NCI-H2081 (cell line): ENCODE results near the gene AP5B1.
A peak's percentile ranks its signal among the peaks of the same experiment; 100 is the strongest.
"Not testable (repeated sequence)": the region's sequence is repeated elsewhere in the genome, so short reads cannot be mapped to it uniquely, and the experiment has no call there.

ENCODE experiments used
- DNase-seq, 2 experiments: peaks; one replicate each; lab custom pipeline; 2025; lab: John Stamatoyannopoulos, UW

The AP5B1 gene

DNA sequence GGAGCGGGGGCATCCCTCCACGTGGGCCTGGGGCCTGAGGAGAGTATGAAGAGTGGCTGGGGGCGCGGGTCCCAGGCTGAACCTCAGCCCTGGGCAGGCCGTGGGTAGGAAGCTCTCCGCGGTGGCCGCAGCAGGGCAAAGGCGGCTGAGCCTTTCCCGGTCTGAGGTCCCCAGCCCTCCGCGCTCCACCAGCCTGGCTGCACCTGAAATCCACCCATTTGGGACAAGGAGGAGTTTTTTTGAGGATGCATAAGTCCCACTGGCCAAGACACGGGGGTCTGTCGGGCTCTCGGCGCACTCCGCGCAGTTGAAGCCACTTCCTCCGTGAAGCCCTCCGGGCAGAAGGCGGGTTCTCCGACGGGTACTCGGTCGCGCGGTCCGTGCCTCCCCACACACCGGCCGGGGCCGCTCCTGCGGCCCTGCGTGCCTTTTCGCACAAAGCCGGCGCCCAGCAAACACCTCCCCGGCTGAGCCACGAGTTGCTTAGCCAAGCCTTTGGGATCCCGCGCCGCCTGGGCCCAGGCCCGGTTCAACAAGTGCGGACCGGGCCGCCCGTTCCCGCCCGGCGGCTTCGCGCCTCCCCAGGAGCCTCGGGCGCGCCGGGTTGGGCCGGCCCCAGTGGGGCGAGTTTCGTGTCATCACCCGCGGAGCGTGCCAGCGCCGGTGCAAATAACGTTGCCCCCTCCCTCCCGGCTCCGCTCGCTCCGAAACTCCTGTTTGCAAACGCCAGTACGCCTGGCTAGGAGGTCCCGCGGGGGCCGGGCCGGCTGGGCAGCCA, 5.4 kb upstream of the AP5B1 start:
- no peak for DNase-seq

DNA sequence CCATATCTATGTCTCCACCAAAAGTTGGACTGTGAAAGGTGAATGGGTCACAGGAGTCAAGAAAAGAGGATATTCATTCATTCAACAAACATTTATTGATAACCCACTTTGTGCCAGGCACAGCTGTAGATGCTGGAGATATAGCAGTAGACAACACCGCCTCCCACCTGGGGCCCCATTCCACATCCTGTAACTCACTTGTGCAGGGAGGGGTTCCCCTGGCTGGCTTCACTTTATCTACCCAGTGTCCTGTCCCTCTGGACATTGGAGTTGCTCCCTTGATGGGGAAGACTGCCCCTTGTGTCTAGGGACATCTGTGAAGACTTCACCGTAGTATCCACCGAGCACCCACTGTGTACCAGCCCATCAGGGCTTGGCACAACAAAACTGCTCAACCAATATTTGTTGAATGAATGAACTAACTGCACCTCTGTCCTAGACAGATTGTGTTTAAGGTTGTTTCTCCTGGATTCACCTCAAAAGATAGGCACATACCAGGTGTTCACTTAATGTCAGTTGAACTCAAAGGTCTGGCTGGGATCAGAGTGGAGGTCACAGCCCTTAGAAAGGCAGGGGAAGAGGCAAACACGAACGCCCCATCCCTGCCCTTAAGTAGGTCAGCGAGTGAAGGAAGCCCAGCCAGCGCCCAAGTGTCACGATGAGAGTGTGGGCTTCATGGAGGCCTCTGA, 4.7 kb upstream of the AP5B1 start:
- no peak for DNase-seq

DNA sequence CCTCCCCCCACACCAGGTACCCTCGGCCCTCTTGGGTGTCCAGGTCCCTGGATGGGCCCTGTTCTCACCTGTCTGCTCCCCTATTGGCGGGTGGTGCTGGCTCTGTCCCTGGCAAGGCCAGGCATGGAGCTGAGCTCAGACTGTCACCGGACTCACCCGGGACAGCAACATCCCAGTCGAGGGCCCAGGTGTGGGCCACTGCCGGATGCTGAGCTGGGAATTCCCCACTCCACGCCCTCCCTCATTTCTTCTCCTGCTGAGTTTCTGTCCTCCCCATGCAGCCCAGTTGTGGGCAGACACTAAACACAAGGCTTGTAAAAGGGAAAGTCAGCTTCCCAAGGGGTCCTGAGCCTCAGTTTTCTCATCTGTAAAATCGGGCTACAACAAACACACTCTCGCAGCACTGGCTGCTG, 2.0 kb upstream of the AP5B1 start:
- no peak for DNase-seq

DNA sequence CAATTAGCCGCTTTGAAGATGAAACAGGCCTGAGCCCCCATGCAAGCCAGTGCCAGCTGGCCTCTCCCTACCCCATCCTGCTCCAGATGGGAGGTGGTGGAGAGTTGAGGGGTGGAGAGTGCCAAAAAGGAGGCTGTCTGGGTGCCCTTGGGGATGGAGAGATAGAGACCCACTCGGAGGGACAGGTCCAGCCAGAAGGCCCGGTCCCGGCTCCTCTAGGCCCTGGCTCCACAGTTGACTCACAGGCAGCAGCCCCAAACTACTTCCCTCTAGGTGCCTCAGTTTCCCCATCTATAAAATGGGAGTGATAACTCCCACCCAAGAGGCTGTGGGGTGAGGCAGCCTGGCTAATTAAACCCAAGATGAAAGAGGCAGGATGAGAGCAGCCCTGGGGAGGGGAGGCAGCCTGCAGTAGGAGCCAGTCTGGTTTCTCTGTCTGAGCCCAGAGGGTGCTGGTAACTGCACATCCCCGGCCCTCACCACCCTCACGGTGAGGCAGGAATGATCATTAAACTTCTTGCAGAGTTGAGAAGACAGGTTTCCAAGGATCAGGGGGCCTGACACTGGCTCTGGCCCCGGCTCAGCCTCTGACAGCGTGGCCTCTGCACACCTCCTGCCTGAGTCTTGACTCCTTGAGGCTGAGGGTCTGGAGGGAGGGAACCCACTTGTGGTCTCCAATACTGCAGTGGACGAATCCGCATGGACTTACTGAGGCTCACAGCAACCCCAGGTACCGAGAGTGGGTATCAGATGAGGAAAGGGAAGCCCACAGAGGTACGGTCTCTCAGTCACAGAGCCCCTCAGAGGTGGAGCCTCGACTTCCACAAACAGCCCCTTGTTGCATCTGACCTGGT, 1.4 kb upstream of the AP5B1 start:
- DNase-seq = no peak

DNA sequence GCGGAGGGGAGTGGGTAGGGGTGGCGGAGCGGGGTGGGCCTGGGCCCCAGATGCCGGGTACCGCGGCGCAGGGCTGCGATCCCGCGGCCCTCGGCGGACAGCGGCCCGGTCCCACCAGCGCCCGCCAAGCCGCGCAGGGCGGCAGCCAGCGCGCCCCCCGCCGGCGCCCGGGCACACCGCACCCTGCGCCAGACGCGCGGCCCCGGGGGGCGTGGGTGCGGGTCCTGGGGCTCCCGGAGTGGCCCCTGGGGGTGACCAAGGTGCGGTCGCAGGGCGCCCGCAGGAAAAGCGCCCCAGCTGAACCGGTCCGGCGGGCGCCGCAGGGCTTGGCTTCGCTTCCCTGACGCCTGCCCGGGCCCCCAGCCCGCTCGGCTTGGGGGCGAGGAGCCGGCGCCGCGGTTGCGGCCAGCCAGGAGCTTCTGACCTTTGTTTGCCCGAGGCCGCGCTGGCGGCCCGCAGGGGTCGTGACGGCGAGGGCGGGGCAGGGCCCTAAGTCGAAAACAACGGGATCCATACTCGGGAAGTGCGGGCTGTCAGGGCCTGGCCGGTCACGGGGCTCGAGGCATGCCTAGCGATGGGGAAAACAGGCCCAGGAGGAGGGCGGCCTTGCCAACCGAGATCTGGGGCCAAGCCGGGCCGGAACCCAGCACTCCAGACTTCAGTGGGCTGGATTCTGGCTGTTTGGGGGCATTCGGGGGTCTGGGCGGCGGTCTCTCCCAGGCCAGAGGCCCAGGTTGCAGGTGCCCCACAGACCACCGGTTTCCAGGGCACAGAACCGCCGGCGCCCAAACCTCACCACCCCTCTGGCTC, 581 bp upstream of the AP5B1 start:
- DNase-seq = no peak

DNA sequence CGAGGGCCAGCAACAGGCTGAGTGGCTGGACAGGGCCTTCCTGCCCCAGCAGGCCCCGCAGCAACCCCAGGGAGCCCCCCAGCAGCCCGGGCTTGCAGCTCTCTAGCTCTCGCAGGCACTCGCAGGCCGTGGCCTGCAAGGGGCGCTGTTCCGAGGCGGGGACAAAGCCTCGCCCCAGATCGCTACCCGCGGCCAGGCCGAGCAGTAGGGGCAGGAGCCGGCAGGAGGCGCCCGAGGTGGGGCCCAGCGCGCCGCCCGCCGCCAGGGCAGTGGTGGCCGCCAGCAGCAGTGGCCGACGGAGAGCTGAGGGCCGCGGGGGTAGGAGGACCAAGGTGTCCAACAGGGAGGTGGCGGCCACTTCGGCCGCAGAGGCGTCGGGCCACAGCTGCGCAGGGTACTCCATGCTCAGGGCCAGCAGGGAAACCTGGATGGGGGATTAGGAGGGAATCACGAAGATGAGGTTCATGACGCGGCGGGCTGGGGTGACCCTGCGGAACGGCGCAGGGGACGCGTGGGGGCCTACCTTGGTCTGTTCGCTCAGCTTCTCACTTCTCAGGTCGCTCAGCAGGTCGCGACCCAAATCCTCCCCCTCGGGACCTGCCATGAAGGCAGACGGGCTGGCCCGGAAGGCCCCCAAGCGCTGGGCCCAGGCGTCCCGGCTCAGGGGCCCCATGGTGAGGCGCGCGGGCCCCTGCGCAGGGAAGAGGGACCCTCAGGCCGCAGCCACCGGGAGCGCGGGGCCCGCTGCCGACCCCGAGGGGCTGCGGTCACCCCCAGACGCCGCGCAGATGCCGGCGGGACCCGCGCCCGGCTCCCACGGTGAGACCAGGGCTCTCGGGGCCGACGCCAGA, 632 bp downstream of the AP5B1 start:
- DNase-seq = peak; percentile 18 to 35

DNA sequence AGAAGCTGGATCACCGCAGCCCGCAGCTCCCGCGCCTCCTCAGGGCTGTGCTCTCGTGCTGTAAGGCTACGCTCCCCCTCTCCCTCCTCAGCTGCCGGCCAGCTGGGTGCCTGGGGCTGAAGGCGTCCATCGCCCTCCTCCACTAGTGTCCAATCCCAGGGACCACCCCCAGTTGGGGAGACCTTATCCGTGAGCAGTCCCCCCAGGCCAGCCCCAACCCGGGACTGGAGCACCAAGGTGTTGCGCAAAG, 1.2 kb downstream of the AP5B1 start:
- DNase-seq = no peak

DNA sequence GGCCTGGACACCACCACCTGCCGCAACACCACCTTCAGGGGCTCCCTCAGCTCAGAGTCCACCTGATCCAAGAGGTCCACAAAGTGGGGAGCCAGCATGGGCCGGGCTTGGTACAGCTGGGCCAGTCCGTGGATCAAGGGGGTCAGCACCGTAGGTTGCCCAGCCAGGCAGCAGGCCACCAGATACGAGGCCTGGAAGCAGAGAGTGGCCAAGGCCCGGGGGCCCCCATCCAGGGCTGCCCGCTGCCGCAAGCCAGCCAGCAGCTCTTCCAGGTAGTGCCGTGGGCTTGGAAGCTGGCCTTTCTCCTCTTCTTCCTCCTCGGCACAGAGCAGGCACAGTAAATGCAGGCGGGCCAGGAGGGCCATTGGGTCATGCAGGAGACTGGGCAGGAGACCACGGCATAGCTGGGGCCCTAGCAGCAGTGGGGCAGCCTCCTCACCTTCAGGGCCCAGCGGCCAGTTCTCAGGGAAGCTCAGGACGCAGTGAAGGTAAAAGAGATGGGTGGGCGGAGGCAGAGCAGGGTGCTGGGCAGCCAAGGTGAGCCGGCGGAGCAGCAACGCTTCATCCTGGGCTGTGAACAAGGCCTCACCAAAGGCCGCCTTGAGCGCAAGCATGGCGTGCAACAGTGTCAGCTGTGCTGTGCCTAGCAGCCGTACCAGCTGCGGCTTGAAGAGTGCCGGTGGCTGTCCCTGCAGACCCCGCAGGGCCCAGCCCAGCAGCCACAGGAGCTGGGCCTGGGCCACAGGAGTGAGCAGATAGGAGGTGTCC, 1.7 kb downstream of the AP5B1 start:
- DNase-seq = no peak

DNA sequence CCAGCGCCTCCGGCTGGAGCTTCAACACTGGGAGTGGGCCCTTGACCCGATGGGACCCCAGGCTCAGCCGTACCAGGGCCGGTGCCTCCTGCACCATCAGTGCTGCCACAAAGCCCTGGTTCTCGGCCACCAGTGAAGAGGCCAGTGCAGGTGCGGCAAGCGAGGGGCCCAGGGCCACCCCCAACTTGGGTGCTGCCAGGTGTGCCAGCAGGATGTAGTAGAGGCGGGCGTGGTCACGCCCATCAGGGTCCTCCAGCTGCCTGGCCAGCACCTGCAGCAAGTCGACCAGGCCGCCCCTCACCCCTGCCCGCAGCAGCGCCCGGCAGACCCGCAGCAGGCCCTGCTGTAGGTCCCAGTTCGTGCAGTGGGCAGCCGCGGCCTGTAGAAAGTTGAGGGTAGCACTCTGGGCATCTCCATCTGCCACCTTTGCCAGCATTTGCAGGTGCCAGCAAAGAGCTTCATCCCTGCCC, 2.3 kb downstream of the AP5B1 start:
- DNase-seq = no peak

DNA sequence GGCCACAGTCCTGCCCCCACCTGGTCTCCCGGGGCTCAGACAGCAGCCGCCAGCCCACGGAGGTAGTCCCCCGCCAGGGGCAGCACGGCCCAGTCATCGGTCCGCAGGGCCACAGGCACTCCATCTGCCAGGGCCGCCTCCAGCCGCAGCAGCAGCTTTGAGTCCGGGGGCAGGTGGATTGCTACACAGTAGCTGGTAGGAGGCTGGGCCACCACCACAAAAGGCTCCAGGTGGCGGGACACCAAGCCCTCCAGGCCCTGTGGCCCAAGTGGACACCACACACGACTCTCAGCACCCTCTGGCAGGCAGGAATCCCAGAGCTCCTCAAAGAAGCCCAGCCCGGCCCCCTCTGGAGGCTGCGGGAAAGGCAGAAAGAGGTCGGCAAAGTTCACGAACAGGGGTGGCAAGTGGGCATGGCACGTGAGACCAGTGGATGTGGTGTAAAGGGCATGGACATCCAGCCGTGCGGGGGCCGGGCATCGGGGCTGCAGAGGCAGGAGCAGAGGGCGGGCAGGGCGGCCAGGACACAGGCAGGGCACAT, 2.9 kb downstream of the AP5B1 start:
- DNase-seq = no peak

DNA sequence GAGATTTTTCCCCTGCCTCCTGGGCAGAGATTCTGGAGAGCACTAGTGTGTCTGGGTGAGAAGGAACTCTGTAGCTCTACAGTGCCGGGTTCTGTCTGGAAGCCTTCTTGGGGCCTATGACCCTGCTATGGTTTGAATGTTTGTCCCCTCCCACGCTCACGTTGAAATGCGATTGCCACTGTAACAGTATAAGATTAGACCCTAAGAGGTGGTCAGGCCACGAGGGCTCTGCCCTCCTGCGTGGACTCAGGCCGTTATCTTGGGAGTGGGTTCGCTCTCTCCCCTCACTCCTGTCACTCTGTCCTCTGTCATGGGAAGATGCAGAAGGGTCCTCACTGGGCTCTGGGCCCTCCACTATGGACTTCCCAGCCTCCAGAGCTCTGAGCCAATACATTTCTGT, 3.5 kb downstream of the AP5B1 start:
- no peak for DNase-seq

DNA sequence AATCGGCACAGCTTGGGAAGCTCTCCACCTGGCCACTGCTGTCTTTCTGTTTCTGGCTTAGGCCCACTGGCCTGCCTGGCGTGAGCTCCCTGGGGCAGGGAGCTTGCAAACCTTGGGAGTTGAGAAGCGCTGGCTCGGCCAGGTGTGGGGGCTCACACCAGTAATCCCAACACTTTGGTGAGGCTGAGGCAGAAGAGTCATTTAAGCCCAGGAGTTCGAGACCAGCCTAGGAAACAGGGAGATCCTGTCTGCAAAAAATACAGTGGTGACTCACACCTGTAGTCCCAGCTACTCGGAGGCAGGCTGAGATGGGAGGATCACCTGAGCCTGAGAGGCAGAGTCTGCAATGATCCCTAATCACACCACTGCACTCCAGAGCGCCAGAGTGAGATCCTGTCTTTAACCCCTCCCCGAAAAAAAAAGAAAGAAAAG, 4.0 kb downstream of the AP5B1 start:
- no peak for DNase-seq

DNA sequence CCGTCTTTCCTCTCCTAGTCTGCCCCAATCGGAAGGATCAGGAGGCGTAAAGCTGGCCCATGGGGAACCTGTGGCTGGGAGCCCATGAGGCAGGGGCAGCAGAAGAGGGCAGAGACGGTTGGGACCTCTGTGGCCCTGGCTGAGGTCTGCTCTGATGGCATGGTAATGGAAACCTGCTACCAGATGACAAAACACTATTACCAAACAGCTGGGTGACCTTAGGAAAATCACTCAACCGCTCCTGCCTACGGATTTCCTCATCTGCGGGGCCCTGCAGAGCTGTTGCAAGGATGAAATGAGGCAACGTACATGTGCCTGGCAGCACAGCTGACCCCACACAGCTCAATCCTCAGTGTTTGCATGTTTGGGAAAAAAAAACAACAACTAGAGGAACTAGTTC, 4.6 kb downstream of the AP5B1 start:
- no peak for DNase-seq

DNA sequence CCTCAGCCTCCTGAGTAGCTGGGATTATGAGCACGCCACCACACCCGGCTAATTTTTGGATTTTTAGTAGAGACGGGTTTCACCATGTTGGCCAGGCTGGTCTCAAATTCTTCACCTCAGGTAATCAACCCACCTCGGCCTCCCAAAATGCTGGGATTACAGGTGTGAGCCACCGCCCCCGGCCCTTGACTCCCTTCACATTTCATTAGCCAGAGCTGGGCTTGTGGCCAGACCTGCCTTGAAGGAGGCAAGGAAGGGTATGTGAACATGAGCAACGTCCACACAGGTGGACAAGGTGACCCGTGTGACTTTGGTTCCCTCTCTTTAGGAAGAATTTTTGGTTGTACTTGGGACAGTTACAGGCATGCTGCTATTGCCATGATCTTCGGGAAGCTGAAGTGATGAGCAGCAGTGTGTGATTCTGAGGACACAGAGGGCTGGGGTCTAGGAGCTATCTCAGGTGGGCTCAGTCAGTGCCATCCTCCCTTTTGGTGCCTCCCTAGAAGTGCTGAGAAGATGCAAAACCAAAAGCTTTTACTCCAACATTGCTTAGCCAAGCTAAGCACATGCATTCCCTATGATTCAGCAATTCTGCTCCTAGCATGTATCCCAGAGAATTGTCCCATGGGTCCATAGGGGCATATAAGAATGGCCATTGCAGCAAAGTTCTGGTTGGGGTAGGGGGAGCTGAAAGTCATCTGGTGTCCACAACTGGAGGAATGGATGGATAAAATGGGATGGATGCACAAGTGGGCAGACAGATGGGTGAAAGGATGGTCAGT, 6.1 kb downstream of the AP5B1 start:
- DNase-seq = no peak

DNA sequence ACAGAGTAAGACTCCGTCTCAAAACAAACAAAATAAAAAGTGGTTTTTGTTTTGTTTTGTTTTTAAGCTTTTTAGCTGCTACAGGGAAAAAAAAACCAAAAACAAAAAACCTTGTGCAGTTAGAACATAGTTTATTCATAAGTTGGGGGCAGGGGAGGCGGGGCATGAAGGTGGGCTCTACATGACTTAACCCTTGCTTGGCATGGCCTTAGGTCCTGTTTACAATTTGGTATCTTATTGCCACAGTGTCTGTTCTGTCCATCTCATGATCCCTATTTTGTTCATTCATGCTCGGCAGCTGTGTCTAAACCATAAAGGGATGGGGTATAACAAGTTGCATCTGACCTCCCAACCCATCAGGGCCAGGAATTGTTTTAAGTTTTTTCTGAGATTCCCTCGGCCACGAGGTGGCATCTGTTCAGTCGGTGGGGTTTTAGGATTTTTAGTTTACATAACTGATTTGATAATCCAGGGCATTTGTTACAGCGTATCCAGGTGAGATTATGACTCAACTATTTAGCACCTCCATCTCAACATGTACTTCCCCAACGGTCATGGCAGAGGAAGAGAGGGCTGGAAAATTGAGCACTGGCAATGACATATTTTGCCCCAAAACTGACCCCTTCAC, 6.9 kb downstream of the AP5B1 start:
- DNase-seq = no peak

DNA sequence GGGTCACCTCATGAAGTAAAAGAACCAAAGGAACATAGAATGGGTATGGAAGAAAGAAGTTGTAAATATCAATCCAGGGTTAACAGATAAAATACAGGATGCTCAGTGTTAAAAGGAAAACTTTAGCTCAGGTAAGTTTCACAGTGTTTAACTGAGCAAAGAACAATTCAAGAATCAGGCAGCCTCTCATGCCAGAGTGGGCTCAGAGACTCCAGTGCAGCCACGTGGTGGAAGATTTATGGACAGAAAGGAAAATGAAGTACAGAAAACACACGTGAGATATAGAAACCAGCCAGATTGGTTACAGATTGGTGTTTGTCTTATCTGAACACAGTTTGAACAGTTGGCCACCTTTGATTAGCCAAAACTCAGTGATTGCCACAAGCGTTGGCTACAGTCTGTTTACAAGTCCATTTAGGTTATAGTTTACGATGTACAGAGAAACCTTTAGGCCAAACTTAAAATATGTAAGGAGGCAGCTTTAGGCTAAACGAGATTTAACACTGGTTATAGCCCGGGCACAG, 9.1 kb downstream of the AP5B1 start:
- no peak for DNase-seq

DNA sequence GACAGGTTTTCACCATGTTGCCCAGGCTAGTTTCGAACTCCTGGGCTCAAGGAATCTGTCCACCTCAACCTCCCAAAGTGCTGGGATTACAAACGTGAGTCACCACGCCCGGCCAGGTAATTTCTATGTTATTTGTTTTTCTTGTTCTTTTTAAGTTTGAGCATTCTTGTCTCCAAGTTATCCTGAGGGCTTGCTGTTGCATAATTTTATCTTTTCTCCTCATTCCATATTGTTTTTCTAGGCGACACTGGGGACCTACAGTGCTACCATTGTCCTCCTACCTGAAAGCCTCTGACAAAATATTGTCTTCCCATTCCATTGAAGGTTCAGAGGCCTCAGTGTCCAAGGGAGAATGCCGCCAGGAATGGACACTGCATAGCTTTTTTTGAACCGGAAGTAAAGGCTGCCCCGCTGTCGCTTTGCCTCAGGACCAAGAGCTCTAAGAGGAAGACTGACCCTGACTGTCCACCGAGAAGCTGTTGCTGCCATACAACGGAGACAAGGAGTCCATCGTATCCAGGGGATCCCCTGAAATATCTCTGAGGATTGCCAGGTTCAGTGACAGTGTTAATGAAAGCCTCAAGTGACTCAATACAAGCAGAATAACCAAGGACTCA, 9.7 kb downstream of the AP5B1 start:
- DNase-seq = no peak

DNA sequence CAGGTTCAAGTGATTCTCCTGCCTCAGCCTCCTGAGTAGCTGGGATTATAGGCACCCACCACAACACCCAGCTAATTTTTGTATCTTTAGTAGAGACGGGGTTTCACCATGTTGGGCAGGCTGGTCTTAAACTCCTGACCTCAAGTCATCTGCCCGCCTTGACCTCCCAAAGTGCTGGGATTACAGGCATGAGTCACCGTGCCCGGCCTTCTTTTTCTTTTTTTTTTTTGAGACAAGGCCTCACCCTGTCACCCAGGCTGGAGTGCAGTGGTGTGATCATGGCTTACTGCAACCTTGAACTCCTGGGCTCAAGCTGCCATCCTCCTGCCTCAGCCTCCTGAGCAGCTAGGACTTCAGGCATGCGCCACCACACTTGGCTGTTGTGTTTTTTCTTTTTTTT, 13.0 kb downstream of the AP5B1 start:
- not testable (repeated sequence) for DNase-seq
